ENCODE data around the gene HOXC10. TPM values are rescaled to one million over a fixed set of nuclear protein-coding genes. Genes with fewer than 3 reads are reported as not detected.

The HOXC10 gene
- total RNA-seq, 1 experiment from 2014 or later: not detected

DNA sequence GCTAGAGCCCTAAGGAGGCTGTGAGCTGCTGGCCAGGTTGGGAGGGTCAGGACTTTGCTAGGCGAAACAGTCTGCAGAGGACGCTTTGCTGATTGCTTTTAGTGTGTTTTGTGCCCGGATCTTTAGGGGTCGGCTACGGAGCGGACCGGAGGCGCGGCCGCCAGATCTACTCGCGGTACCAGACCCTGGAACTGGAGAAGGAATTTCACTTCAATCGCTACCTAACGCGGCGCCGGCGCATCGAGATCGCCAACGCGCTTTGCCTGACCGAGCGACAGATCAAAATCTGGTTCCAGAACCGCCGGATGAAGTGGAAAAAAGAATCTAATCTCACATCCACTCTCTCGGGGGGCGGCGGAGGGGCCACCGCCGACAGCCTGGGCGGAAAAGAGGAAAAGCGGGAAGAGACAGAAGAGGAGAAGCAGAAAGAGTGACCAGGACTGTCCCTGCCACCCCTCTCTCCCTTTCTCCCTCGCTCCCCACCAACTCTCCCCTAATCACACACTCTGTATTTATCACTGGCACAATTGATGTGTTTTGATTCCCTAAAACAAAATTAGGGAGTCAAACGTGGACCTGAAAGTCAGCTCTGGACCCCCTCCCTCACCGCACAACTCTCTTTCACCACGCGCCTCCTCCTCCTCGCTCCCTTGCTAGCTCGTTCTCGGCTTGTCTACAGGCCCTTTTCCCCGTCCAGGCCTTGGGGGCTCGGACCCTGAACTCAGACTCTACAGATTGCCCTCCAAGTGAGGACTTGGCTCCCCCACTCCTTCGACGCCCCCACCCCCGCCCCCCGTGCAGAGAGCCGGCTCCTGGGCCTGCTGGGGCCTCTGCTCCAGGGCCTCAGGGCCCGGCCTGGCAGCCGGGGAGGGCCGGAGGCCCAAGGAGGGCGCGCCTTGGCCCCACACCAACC, 44.8 kb downstream of the HOXC10 start:
- no peak for DNase-seq (ENCODE audit: low spot score)

DNA sequence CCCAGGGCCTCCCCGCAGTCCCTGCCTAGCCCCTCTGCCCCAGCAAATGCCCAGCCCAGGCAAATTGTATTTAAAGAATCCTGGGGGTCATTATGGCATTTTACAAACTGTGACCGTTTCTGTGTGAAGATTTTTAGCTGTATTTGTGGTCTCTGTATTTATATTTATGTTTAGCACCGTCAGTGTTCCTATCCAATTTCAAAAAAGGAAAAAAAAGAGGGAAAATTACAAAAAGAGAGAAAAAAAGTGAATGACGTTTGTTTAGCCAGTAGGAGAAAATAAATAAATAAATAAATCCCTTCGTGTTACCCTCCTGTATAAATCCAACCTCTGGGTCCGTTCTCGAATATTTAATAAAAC, 45.5 kb downstream of the HOXC10 start:
- no peak for DNase-seq (ENCODE audit: low spot score)

DNA sequence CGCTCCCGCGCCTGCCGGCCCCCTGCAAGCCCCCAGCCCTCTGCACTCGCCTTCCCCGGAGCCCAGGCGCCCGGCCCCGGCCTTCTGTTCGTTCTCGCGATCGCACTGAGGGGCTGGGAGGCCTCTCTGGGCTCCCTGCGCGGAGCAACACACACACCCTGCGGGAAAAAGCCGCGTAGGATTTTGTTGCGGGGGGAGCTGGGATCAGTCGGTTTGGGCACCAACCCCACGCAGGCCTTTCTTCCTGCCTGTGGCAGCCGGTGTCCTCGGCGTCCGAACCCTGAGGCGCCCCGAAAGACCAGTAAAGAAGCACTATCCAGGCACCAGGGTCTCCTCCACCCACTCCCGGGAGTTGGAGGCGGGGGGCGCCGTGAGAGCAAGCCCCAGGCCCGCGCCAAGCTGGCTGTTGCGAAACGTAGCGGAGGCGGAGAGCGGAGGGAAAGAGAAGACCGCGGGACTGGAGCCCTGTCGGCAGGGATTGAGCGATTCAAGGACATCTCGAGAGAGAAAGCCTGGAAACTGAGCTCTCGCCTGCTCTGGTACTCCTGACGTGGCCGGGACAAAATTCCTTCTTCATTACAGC, 46.0 kb downstream of the HOXC10 start:
- DNase-seq (ENCODE audit: low spot score): no peak

DNA sequence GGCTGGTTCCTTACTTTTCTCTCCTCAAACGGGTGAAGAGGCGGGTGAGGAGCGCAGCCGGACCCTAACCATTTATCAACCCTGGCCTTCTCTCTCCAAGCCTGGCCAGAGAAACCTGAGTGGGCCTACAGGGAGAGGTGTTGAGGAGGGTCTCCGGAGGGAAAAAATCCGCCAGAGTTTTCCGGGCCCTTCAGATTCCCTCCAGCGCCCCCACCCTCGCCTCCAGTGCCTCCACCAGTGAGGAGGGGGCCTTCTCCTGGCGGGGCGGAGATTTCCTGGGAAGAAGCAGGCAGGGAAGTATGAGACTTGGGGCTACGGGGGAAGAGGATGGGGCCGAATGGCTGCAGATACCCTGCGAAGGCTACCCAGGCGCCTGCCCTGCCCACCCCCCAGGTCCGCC, 46.5 kb downstream of the HOXC10 start:
- no peak for DNase-seq (ENCODE audit: low spot score)

DNA sequence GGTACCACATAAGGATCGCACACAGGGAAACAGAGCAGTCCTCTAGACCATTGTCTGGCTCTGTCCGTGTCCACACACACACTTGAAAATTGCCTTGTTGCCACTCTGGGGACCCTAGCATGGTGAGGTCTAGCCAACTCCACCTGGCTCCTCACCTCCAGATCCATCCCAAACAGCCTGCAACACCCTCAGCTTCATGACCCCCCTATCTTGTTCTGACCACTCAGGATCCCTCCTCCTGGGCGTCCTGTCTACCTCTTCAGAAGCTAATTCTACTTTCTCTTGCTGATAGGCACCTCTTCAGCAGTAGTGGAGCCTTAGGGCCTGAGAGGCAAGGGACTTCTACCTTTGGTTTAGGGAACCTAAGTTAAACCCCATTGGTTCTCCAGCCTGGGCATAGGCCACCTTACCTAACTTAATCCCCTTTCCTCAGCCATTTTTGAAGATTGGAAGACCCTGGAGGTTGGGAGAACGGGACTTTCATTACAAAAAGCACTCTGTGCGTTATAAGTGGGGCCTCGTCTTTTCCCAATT, 47.2 kb downstream of the HOXC10 start:
- DNase-seq (ENCODE audit: low spot score): no peak

- DNase-seq (ENCODE audit: low spot score): peak; percentile 95
Observed at GRCh38 chr12:54032627-54033100, 47.7 kb downstream of the HOXC10 start, which contains the start of gene HOXC5. TSS of gene HOXC5 (plus strand) at chr12:54033050. CDS start at chr12:54033123, 73 bp downstream.

DNA sequence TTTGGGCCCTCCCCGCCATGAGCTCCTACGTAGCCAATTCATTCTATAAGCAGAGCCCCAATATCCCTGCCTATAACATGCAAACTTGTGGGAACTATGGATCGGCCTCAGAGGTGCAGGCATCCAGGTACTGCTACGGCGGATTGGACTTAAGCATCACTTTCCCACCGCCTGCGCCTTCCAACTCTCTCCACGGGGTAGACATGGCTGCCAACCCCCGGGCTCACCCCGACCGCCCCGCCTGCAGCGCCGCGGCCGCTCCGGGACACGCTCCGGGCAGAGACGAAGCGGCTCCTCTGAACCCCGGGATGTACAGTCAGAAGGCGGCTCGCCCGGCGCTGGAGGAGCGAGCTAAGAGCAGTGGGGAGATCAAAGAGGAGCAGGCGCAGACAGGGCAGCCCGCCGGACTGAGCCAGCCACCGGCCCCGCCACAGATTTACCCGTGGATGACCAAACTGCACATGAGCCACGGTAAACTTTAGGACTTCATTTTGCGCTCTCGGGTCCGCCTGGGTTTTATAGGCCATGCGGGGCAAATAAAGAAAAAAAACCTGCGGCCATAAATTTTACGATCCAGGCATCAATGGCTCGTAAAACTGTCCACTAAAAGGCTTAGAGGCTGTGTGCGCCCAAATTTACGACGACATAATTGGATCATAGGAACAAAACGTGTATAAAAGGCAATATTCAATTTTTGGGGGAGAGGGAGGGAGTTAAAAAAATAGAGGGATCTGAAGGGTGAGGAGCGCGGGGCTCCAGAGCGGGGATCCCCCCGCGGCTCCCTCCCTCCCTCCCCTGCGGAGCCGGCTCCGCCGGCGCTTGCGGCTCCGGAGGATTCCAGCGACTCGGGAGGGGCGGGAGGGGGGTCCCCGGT, 48.4 kb downstream of the HOXC10 start:
- peak; percentile 90 for DNase-seq (ENCODE audit: low spot score)

DNA sequence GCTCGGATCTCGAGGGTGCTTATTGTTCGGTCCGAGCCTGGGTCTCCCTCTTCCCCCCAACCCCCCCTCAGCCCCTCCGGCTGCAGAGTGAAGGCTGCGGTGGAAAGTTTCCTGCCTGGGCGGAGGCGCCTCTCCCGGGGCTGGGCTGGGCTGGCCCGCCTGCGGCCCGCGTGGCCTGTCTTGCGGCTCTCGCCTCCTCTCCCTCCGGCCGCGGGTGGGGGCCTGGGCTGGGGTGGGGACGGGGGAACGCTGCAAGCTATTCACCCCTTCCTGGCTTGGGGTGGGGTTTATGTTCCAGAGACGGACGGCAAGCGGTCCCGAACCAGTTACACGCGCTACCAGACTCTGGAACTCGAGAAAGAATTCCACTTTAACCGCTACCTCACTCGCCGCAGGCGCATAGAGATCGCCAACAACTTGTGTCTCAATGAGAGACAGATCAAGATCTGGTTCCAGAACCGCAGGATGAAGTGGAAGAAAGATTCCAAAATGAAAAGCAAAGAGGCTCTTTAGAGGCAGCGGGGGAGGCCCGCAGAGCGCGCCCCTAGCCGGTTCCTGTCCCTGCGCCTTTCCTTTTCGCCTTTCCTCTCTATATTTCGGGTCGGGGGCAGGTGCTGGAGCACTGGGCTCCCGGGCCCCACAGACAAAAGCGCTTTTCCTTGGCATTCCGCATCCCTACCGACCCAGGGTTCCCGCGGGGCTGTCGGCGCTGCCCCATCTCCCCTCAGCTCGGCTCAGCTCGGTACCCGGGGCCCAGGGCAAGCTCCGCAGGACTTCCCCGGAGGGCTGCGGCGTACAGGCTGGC, 49.2 kb downstream of the HOXC10 start:
- DNase-seq (ENCODE audit: low spot score): no peak

GRCh38 chr12:54034785-54035310, 49.9 kb downstream of the HOXC10 start:
- no peak for DNase-seq (ENCODE audit: low spot score)

DNA sequence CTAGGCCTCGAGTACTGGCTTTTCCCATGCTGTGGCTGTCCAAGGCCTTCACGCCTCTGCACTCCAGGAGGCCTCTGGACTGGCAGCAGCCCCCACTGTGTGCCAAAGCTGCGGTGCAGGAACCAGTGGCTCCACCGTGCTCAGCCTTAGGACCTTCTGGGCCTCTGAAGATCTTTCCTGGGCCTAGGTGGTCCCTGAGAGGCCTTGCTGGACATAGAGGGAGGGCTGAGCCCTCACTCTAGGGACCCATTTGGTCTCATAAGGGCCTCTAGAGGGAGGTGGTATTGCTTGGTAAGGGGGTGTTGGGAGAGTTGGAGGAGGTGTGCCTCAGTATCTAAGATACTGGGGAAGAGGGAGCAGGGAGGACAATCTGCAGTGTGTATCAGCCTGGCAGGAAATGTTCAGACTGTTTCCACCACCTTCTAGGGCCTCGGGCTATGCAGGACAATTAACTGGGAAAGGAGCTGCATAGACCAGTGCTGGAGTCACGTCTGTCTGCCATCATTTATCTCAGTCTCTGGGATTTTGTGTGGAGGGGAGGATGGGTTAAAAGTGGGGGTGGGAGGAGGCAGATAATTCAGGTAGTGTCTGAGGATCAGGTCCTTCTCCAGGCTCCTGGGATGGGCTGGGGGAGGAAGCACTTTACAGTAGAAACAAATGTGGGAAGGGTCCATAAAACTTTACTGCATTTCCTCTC, 50.8 kb downstream of the HOXC10 start:
- no peak for DNase-seq (ENCODE audit: low spot score)

GRCh38 chr12:54036620-54037359, 51.8 kb downstream of the HOXC10 start:
- peak; percentile 63 for DNase-seq (ENCODE audit: low spot score)

GRCh38 chr12:54037360-54038283, 52.7 kb downstream of the HOXC10 start:
- DNase-seq (ENCODE audit: low spot score): peak; percentile 31

DNA sequence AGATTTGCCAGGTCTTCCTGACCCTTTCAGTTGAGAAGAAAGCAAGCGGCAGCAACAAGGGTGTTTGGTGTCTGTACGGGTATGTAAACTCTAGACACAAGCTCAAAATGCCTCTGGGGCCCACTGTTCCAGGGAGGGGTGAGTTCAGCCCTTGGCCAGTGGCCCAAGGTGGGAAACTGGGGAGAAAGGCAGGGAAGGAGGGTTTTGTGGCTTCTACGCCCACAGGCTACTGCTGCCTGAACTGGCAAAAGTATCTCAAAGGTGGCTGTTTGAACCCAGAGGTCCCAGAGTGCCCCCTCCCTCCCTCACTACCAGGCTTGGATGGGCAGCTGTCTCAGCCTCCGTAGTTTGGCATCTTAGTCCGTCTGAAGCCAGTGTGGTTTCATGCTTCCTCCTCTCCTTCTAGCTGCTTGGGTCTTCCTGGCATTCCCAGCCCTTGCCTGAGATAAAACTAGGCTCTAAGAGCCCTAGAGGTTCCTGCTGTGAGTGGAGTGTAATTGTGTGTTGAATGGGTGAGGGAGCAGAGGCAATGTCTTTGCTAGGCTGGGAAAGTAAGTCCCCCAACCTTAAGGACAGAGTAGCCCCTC, 53.4 kb downstream of the HOXC10 start:
- DNase-seq (ENCODE audit: low spot score): peak; percentile 57

DNA sequence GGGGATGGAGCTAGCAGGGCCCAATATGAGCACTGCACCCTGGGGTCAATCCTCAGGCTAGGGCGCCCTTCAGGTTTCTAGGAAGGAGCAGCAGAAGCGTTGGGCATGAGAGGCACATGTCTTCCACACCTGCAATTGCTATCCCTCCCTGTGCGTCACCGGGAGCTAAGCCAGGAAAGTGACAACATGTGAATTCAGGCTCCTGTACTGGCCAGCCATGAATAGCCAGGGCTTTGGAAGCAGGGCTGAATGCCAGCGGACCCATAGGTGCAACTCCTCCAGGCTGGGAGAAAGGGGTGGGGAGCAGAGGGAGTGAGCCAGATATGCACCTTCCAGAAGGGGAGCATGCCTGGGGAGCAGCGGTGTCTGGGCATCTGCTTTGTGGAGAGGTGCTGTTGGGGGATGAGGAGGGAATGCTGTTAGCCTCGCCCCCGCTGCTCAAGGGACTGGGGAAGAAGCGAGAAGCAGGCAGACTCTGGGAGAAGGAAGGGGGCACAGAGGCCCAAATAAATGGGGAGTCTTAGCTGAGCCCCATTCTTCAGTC, 54.0 kb downstream of the HOXC10 start:
- DNase-seq (ENCODE audit: low spot score): peak; percentile 91

DNA sequence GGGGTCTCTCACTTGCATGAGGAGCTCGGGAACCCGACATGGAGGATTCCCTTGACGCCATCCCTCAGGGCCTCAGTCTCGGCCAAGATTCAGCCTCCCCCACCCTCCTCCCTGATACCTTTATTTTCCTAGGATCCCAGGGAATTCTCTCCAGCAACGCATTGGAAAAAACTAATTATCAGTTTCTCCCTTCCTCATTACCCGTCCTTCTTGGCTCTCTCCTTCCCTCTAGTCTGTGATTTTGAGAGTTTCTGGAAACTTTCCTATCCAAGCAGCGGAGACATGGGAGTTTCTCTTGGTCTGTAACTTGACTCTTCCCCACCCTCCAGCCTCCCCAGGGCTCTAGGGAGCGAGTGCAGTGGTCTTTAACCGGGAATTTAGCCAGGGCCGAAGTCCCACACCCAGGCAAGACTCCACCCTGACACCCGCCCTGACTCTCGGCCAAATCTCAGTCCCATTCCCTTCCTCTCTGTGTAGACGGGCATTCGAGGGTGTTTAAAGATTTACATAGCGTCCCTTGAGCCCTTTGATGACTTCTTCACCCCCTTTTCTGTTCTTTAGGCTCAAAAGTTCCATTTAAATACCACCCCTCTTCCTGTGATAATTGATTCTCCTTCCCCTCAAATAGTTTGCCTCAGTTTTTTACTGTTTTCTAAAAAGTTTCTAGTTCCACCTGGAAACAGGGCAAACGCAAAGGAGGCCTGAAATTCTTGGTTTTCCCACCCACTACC, 54.6 kb downstream of the HOXC10 start:
- peak; percentile 41 for DNase-seq (ENCODE audit: low spot score)
